Right renal pelvis (tissue), 4 donors: ENCODE results near the gene CCDC9. TPM values are rescaled to one million over a fixed set of nuclear protein-coding genes. Genes with fewer than 3 reads are reported as not detected.
"Not testable (repeated sequence)": the region's sequence is repeated elsewhere in the genome, so short reads cannot be mapped to it uniquely, and the experiment has no call there.

Source experiments
- DNase-seq, 4 donors: peaks; one replicate each; pipeline ENCODE4 v3.0.0-alpha.2; 2013; ENCODE audit warnings: low read depth in 4 of 4, low spot score in 3 of 4, missing footprints in 1 of 4
- polyA plus RNA-seq, 4 donors: library from polyadenylated mRNA; unstranded; fragments of 120-200 nt; gene quantifications; one replicate each; pipeline ENCODE4 v1.2.1, GENCODE V29; 2013; ENCODE audit not compliant: insufficient read length in 4 of 4

Gene CCDC9
- polyA plus RNA-seq, 4 donors: 19.6 to 29.4 (median 22.0) TPM

DNA sequence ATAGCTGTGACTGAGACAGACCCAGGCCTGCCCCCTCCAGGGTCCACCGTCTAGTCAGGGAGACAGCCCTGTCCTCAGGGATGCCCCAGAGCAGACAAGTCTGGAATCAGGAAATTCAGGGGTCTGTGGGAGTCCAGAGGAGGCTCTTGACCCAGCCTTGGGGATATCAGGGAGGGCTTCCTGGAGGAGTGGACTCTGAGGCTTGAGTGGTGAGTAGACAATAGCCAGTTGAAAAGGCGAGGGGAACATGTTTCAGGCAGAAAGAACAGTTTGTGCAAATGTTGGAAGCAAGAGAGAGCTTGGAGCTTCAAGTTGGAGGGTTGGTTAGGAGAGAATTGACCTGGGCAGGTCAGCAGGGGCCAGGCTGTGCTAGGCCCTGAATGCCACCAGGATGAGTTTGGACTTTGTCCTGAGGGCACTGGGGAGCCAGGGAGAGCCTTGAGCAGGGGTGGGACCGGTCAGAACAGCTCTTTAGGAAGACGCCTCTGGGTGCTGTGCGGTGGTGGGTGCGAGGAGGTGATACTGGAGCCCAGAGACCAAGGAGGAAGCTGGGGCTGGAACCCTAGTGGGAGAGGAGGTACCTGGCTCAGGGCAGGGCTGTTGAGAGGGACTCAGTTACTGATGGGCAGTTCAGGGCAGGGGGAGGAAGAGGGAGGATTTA lies 2.7 kb downstream of the CCDC9 start:
- no peak for DNase-seq

DNA sequence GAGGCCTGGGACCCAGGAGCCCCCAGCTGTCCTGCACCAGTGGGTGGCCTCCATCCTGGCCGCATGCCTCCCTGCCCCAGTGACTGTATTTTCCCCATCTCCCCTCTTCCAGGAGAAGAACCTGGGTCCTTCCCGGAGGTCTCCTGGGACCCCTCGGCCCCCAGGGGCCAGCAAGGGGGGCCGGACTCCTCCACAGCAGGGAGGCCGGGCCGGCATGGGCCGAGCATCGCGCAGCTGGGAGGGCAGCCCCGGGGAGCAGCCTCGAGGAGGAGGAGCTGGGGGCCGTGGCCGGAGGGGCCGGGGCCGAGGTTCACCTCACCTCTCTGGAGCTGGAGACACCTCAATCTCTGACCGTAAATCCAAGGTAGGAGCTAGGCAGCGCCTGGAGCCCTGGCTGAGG lies 4.2 kb downstream of the CCDC9 start:
- no peak for DNase-seq

DNA sequence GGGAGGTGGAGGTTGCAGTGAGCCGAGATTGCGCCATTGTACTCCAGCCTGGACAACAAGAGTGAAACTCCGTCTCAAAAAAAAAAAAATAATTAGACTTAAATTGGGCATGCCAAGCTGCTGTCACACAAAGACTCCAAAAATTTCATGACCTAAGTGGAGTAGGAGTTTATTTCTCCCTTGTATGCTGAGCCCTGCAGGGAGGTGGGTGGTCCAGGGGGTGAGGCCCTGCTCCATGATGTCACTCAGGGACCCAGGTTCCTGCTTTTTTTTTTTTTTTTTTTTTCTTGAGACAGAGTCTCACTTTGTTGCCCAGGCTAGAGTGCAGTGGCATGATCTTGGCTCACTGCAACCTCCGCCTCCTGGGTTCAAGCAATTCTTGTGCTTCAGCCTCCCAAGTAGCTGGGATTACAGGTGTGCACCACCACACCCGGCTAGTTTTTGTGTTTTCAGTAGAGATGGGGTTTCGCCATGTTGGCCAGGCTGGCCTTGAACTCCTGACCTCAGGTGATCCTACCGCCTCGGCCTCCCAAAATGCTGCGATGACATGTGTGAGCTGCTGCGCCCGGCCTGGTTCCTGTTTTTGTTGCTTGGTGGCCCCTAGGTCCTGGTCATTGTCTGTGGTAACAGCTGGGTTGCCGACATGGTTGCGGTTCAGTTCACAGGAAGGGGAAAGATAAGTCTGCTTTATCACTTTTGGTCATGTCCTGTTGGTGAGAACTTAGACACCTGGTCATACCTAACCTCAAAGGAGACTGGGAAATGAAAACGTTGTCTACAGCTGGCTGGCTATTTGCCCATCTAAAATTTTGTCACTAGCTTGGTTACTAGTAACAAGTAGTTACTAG lies 5.8 kb downstream of the CCDC9 start:
- DNase-seq: not testable (repeated sequence)

DNA sequence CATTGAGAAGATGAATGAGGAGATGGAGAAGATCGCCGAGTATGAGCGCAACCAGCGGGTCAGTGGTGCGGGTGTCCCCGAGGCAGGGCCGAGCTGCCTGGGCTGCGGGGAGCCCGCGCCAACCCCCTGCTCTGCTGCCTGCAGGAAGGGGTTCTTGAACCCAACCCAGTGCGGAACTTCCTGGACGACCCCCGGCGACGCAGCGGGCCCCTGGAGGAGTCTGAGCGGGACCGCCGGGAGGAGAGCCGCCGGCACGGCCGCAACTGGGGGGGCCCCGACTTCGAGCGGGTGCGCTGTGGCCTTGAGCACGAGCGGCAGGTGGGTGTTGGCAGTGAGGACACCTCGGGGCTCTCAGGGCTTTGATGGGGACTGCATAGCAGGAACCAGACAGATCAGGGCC lies 8.3 kb downstream of the CCDC9 start:
- no peak for DNase-seq

DNA sequence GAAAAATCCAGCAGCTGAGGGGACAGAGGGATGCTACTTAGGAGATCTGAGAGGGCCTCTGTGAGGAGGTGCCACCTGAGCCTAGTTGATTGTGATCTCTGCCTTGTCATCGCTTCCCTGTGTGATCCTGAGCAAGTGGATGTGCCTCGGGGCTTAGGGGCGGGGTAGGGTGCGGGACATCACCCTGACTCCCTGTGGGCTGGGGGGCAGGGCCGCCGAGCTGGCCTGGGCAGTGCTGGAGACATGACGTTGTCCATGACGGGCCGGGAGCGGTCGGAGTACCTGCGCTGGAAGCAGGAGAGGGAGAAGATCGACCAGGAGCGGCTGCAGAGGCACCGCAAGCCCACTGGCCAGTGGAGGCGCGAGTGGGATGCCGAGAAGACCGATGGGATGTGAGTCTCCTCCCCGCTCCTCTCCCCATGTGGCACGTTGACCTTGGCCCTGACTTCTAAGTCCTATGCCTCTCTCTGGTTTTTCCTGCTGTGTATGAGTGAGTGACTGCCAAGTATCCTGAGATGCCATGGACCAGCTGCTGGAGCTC lies 10.1 kb downstream of the CCDC9 start:
- no peak for DNase-seq

DNA sequence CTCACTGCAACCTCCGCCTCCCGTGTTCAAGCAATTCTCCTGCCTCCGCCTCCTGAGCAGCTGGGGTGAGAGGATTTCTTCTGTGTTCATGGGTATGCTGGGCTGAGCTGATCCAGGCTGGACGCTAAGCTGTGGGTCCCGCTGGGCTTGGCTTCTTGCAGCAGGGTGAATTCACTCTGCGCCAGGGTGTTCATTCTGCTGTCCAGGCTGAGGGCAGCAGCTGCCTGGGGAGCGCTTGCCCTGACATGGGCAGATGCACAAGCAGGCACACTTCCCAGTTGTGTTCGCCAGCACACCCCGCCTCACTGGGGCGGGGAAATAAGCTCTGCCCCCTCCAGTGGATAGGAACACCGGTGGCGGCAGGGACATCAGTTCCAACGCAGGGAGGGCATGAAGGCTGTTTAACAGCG lies 11.0 kb downstream of the CCDC9 start:
- DNase-seq: no peak

DNA sequence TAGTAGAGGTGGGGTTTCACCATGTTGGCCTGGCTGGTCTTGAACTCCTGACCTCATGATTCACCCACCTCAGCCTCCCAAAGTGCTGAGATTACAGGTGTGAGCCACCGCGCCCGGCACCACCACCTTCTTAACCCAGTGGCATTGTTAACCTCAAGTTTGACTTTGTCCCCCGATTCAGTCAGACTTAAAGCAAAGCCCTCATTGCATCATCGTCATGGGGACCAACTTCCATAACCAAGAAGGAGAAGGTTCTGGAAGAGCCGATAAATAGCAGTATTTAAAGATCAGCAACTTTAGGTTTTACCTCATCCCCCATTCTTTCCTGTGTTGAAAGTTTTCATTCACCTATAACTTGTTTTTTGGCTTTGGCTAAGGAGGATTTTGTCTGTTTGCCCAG lies 11.7 kb downstream of the CCDC9 start:
- no peak for DNase-seq

DNA sequence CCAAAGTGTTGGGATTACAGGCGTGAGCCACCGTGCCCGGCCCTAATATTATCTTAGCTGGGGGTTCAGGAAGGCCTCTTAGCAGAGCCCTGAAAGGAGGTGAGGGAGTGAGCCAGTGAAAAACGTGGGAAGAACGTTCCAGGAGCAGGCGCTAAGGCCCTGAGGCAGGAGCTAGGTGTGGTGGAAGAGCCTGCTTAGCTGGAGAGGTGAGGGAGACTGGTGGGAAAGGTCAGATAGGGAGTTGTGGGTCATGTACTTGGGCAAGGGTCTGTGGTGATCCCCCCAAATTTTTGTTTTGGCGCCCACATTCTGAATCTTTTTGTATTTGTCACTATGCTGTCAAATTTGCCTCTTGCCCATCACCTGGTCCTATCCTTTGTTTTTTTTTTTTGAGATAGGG lies 13.3 kb downstream of the CCDC9 start:
- DNase-seq: no peak

DNA sequence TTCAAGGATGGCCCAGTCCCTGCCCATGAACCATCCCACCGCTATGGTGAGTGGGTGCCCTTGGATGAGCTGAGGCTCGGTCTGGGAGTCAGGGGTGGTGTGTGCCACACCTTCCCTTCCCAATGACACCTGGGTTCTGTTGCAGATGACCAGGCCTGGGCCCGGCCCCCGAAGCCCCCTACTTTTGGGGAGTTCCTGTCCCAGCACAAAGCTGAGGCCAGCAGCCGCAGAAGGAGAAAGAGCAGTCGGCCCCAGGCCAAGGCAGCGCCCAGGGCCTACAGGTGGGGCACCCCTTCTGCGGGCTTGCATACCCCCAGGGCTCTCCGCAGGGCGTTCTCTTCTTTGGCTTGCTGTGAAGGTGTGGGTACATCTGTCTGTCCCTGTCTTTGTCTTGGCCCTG lies 14.1 kb downstream of the CCDC9 start:
- no peak for DNase-seq

DNA sequence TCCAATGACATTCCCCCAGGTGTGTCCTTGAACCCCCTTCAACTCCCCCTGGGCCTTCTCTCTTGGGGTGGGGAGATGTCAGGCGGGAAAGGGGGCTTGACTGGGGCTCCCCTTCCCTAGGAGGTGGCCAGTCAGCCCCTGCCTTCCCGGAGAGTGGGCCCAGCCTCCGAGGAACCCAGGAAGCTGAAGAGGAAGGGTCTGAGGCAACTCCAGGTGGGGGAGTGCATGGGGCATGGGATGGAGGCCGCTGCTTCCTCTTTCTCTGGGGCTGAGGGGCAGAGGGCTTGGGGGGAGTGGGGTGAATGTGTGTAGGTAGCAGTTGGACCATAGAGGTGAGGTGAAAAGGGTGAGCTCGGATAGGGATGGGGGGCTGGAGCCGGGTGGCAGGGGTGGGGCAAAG lies 15.6 kb downstream of the CCDC9 start:
- no peak for DNase-seq

DNA sequence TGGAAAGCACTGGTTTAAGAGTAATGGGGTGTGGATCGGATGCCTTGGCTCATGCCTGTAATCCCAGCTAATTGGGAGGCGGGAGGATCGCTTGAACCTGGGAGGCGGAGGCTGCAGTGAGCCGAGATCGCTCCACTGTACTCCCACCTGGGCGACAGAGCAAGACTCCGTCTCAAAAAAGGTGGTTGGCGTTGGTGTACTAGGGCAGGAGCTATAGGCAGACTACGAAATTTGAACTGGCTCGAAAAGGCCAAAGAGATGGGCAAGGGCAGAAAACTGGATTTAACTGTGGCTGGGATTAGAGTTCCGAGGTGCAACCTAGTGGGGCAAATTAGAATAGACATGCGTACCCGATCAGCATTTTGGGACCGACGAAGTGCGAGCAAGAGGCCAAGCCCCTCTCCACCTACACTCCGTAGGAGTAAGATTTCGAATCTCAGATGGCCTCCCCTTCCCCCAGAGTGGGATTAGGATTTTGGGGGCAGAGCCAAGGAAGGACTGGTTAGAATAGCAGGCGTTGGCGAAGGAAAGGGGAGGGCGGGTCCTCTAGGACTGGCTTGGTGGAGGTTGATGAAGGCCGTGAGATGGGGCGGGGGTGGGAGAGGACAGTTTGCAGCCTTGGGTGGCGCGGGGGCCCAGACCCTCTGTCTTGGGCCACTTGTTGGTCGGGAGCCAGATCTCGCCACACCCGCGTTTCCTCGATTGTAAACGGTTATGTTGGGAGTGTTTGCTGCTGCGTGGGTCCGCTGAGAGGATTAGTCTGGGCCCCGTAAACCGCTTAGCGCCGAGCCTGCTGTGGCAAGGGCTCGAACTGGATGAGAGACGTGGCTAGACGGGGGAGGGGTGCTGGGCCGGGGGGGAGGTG lies 16.4 kb downstream of the CCDC9 start:
- DNase-seq: no peak

DNA sequence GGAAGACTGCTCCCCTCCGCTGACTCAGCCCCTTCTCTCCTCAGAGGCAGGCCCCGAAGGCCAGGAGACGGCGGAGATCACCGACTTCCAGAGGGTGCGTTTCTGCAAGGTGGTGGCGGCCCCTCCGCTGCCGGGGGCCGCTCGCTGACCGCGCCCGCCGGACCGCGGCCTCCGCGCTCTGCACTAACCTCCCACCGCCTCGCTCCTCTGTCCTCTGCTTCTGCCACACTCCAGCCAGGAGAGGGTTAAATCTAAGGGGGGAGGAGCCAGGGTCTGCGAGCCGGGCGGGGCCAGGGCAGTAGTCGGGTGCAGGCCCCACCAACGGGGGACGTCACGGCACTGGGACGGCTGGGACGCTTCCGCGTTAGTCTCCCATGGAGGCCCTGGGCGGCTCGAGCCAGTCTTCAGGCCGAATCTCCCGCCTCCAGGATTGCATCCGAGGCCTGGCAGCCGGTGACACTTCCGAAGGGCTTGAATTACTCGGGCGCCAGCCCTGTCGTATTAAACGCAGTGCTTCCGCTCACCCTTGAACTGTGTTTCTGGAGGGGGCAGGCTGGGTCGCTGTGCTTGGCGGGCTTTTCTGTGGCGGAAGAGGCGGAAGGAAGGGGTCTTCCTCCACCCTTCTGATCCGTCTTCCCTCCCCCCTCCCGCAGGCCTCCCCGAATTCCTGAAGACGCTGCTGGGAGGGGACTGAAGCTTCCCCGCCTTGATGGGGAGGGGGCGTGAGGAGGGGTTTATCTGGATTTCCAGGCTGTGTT lies 17.2 kb downstream of the CCDC9 start:
- DNase-seq: peak; percentile 75 to 84 (median 80)

DNA sequence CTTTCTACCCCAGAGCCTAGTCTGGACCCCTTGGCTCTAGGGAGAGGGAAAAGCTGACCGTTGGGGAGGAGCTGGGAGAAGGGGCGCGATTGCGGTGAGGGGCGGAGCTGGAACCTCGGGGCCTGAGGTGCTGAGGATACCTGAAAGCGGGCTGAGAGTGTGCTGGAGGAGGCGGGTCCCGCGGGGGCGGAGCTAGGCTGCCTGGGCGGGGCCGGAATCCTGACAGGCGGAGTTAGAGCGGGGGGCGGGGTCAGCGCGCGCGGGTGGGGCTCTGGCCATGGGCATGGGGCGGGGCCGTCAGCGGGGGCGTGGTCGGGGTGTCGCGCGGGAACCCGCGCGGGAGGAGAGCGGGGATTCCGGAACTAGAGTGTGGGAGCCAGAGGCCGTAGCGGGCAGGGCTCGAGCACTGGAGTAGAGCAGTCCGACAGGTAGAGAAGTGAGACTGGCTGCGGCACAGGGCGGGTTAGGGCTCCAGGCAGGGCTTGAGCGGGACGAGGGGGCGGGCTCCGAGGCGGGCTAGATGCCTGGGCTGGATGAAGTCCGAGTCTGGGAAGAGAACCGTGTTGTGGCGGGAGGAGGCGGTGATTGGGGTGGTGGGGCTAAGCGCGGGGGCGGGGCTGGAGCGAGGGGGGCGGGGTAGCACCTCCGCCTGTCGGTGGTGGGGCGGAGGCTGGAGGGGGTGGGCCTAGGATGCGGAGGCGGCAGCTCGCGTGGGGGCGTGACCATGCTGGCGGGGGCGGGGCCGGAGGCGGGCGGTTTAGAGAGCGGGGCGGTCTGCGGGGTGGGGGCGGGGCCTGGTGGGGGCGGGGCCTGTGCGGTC lies 18.0 kb downstream of the CCDC9 start, which contains the start of gene INAFM1:
TSS of gene INAFM1 (plus strand) at position 815 of the 820 bp plus-strand sequence. CDS start 35 bp downstream, outside the sequence.
- DNase-seq: peak; percentile 83 to 94 (median 89)

DNA sequence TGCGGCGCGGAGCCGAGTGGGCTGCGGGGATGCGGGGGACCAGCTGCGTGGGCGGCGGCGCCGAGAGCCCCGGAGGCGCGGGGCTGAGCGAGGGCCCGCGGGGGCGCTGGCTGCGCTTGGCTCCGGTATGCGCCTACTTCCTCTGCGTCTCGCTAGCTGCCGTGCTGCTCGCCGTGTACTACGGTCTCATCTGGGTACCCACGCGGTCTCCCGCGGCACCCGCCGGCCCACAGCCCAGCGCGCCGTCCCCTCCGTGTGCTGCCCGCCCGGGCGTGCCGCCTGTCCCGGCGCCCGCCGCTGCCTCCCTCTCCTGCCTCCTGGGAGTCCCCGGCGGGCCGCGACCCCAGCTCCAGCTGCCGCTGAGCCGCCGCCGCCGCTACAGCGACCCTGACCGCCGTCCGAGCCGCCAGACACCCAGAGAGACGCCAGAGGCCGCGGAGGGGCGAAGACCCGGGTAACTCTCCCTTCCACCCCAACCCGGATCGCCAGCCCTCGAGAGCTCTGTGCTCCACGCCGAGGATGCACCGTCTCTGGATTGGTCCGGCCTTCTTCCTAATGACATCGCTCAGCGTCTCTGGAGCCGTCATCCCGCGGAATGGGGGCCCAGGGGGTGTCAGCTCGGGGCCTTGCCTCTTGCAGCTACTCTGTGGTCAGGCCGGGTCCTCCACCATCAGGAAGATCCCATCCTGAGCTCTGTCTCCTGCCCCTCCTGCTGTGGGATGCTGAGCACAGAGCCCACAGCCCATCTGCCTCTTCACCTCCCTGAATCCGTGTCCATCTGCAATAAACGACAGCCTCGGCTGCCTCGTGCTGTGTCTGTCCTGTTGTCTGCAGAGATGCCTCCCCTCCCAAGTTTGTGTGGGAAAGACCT lies 18.8 kb downstream of the CCDC9 start:
- no peak for DNase-seq

DNA sequence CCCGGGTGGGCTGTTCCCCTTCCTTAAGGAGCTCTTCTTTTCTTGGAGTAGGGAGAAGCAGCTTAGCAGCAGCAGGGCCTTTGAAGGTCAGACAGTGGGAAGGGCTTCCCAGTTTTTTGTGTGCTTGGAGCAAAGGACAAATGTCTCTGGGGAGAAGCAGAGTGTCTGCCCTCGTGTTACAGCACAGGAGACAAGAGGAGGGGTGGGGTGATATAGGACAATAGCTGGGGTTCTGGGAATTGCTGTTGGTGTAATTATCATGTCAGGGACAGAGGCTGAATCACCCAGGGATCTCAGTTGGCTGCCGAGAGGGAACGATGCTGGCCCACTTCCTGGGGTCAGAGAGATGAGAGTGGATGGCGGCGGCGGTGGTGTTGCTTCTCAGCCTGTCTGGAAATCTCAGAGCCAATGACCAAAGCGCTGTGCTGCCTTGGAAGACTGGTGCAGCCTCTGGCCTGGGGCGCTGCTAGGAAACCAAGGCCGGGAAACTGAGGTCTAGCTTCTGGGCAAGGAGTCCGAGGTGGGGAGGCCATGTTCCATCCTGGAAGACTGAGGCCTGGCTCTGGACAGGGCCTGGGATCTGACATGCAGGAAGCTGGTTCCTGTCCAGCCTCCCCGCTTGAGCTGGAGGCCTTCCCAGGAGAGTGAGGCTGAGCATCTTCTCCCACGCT lies 19.6 kb downstream of the CCDC9 start:
- no peak for DNase-seq

DNA sequence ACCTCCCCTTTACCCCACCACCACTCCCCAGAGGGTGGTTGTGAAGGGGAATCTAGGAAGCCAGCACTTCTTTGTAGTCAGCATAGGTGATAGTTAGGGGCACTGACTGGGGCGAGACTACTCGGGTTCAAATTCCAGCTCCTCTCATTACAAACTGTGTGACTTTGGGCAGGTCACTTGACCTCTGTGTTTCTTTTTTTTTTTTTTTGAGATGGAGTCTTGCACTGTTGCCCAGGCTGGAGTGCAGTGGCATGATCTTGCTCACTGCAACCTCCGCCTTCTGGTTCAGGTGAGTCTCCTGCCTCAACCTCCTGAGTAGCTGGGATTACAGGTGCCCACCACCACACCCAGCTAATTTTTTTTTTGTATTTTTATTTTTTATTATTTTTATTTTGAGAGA lies 20.2 kb downstream of the CCDC9 start:
- DNase-seq: not testable (repeated sequence)

DNA sequence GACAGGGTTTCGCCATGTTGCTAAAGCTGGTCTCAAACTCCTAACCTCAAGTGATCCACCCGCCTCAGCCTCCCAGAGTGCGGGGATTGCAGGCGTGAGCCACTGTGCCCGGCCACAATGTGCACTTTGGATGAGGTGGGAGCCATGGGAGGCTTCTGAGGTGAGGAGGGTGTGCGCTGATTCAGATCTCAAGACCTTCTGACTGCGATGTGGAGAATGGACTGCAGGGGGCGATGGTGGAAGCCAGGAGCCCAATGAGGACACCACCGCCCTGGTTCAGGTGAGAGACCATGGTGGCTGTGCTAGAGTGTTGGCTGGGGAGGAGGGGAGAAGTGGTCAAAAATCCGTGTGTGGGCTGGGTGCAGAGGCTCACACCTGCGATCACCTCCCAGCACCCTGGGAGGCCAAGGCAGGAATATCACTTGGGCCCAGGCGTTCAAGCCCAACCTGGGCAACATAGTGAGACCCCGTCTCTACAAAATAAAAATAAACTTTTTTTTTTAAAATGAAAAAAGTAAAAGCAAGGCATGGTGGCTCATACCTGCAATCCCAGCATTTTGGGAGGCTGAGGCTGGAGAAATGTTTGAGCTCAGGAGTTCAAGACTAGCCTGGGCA lies 24.0 kb downstream of the CCDC9 start:
- no peak for DNase-seq
